IMR-90 (cell line): Measurements from ENCODE around the gene SYNPO. TPM values are rescaled to one million over a fixed set of nuclear protein-coding genes. Genes with fewer than 3 reads are reported as not detected.

Experiments used
- ATAC-seq: fragments of 200-7000 bp; cut with Tn5 transposase; 2 replicates; pipeline ENCODE4 v1.9.1; 2020; ENCODE audit warnings: low read depth, mild to moderate bottlenecking, moderate library complexity
- BruUV-seq: library from RNA; stranded (reverse); fragments of 400-500 nt; replicated peaks from 2 replicates; lab custom pipeline; 2021; lab: Mats Ljungman, UMichigan
- CTCF ChIA-PET: fragments of 300-600 bp; formaldehyde crosslinking; extraction: SDS; loops from one replicate; lab custom pipeline; 2021; ENCODE audit warnings: antibody characterized with exemption; lab: Yijun Ruan, JAX
- POLR2A ChIA-PET: fragments of 300-600 bp; sonication (Branson Sonifier 250); formaldehyde crosslinking; loops from one replicate; lab custom pipeline; 2022; ENCODE audit warnings: antibody characterized with exemption; ENCODE audit not compliant: unreplicated experiment; lab: Charles Lee
- DNase-seq: peaks from one replicate; pipeline ENCODE4 v3.0.0; 2013
- H2AFZ ChIP-seq: replicated peaks from 2 replicates; pipeline ENCODE3; 2013; ENCODE audit warnings: low read length, mild to moderate bottlenecking; ENCODE audit not compliant: poor library complexity
- H2AK5ac ChIP-seq: 2 replicates; pipeline ENCODE4 v1.6.1; 2013; ENCODE audit warnings: low read depth, low read length, inconsistent platforms
- H2AK9ac ChIP-seq: replicated peaks from 2 replicates; pipeline ENCODE3; 2013; ENCODE audit warnings: mild to moderate bottlenecking, low read depth, low read length, moderate library complexity; ENCODE audit not compliant: poor library complexity
- H2BK120ac ChIP-seq: 2 replicates; pipeline ENCODE4 v1.6.1; 2013; ENCODE audit warnings: low read depth, low read length, inconsistent platforms
- H2BK15ac ChIP-seq: 3 replicates; pipeline ENCODE4 v1.6.1; 2013; ENCODE audit warnings: low read depth, low read length, inconsistent platforms
- H2BK20ac ChIP-seq: 2 replicates; pipeline ENCODE4 v1.6.1; 2013; ENCODE audit warnings: low read depth, mild to moderate bottlenecking, inconsistent platforms, low read length, moderate library complexity
- H2BK5ac ChIP-seq: 2 replicates; pipeline ENCODE4 v1.6.1; 2013; ENCODE audit warnings: mild to moderate bottlenecking, low read depth, low read length, inconsistent platforms; ENCODE audit not compliant: poor library complexity, severe bottlenecking
- H3K14ac ChIP-seq: replicated peaks from 2 replicates; pipeline ENCODE4 v1.6.1; 2013; ENCODE audit warnings: low read depth, low read length, inconsistent platforms
- H3K18ac ChIP-seq: 2 replicates; pipeline ENCODE4 v1.6.1; 2013; ENCODE audit warnings: low read depth, low read length, control low read depth
- H3K23ac ChIP-seq: 2 replicates; pipeline ENCODE4 v1.6.1; 2013; ENCODE audit warnings: low read depth, low read length, inconsistent platforms
- H3K27ac ChIP-seq: 2 replicates; pipeline ENCODE4 v1.5.1; 2013; ENCODE audit warnings: mild to moderate bottlenecking, control low read depth, low read length; ENCODE audit not compliant: insufficient read depth
- H3K27me3 ChIP-seq: 2 replicates; pipeline ENCODE4 v1.6.1; 2013; ENCODE audit warnings: low read length; ENCODE audit not compliant: control insufficient read depth, insufficient read depth
- H3K36me3 ChIP-seq: 2 replicates; pipeline ENCODE4 v1.6.1; 2013; ENCODE audit warnings: low read length, mixed read lengths; ENCODE audit not compliant: control insufficient read depth, insufficient read depth
- H3K4ac ChIP-seq: 2 replicates; pipeline ENCODE4 v1.6.1; 2013; ENCODE audit warnings: low read depth, low read length, inconsistent platforms
- H3K4me1 ChIP-seq: 2 replicates; pipeline ENCODE4 v1.6.1; 2013; ENCODE audit warnings: low read length, mixed read lengths; ENCODE audit not compliant: control insufficient read depth, insufficient read depth
- H3K4me2 ChIP-seq: 2 replicates; pipeline ENCODE4 v1.6.1; 2013; ENCODE audit warnings: low read depth, mild to moderate bottlenecking, control low read depth, low read length, moderate library complexity
- H3K4me3 ChIP-seq: 2 replicates; pipeline ENCODE4 v1.5.1; 2013; ENCODE audit warnings: low read depth, mild to moderate bottlenecking, control low read depth, low read length, moderate library complexity; ENCODE audit not compliant: insufficient read depth
- H3K56ac ChIP-seq: 2 replicates; pipeline ENCODE4 v1.6.1; 2013; ENCODE audit warnings: low read length, inconsistent platforms; ENCODE audit not compliant: insufficient read depth; ENCODE audit errors: extremely low read depth
- H3K79me1 ChIP-seq, 2 experiments: 2 replicates each; pipeline ENCODE4 v1.6.1; 2013; ENCODE audit warnings: low read length in 2 of 2, inconsistent platforms in 1 of 2, low read depth in 1 of 2
- H3K9ac ChIP-seq: 2 replicates; pipeline ENCODE4 v1.6.1; 2013; ENCODE audit warnings: low read depth, low read length, control low read depth
- H3K9me1 ChIP-seq: 2 replicates; pipeline ENCODE4 v1.6.1; 2013; ENCODE audit warnings: low read length, inconsistent platforms; ENCODE audit not compliant: insufficient read depth
- H3K9me3 ChIP-seq: 2 replicates; pipeline ENCODE4 v1.6.1; 2013; ENCODE audit warnings: low read length; ENCODE audit not compliant: control insufficient read depth, insufficient read depth
- H4K20me1 ChIP-seq: 2 replicates; pipeline ENCODE4 v1.6.1; 2013; ENCODE audit warnings: low read length, inconsistent platforms; ENCODE audit not compliant: insufficient read depth
- H4K5ac ChIP-seq: 2 replicates; pipeline ENCODE4 v1.6.1; 2013; ENCODE audit warnings: mild to moderate bottlenecking, low read depth, low read length, control low read depth
- H4K8ac ChIP-seq, 2 experiments: 2 replicates each; pipeline ENCODE4 v1.6.1; 2013; ENCODE audit warnings: low read depth in 2 of 2, low read length in 2 of 2, control low read depth in 1 of 2, inconsistent platforms in 1 of 2
- H4K91ac ChIP-seq: 2 replicates; pipeline ENCODE4 v1.6.1; 2013; ENCODE audit warnings: low read depth, low read length, inconsistent platforms; ENCODE audit not compliant: insufficient read depth
- CEBPB ChIP-seq: IDR thresholded peaks from 2 replicates; pipeline ENCODE4 v1.6.1; 2012; ENCODE audit warnings: low read depth, low read length, improper control_type of control experiment
- NFE2L2 ChIP-seq: fragments of 150-350 bp; IDR thresholded peaks from 2 replicates; pipeline ENCODE4 v1.6.1; 2016; ENCODE audit warnings: low read depth, mild to moderate bottlenecking, low read length
- WGBS, 2 experiments: methylation state at CpG; one replicate each; pipeline versions ENCODE4 v1.1.5 to v1.1.7; 2013; ENCODE audit warnings: missing lambda C conversion rate in 2 of 2; ENCODE audit not compliant: insufficient read length in 1 of 2; ENCODE audit errors: extremely low coverage in 2 of 2; 5-methylcytosine and 5-hydroxymethylcytosine counted together
- dilution Hi-C: fragments of 300-500 bp; cut with HindIII; formaldehyde crosslinking; loops from one replicate; pipeline ENCODE4 v1.14.3; 2018; ENCODE audit warnings: low sequenced_read_pairs; ENCODE audit not compliant: unreplicated experiment
- in situ Hi-C: fragments of 300-500 bp; cut with MboI; formaldehyde crosslinking; loops from 3 replicates; pipeline ENCODE4 v1.14.3; 2019; ENCODE audit warnings: low sequenced_read_pairs, inconsistent platforms, mixed read lengths
- intact Hi-C: fragments of 100-400 bp; cut with micrococcal nuclease; formaldehyde crosslinking; loops from 2 replicates; pipeline ENCODE4 v1.10.0; 2022
- polyA plus RNA-seq, 3 experiments: library from polyadenylated mRNA; depleted of rRNA; stranded (reverse); fragments of >200 nt; gene quantifications; 2 replicates each; pipeline ENCODE4 v1.2.3, GENCODE V29; 2012; ENCODE audit warnings: low replicate concordance in 1 of 3
- total RNA-seq: library from RNA; depleted of rRNA; stranded (reverse); fragments of >200 nt; gene quantifications from 2 replicates; pipeline ENCODE4 v1.2.3, GENCODE V29; 2012

The SYNPO gene
- total and polyA plus RNA-seq, 2 of the 4 experiments (the other 2 are of a cell fraction): 3.0 to 24.8 TPM

GRCh38 chr5:150638053-150638444, 2.4 kb upstream of the SYNPO start:
- intact Hi-C loops: no loop called here
- no peak overlapping the region; the same call in 1 of the 2 replicates for H3K9ac ChIP-seq
- peaks cover 50% of the 10 kb centered on the region for H3K4me1 ChIP-seq
- H4K5ac ChIP-seq: peak overlapping the region; percentile 21
- H3K9me1 ChIP-seq: peaks cover 25% of the 10 kb centered on the region
- dilution Hi-C loops: no loop called here
- peak overlapping the region; percentile 82 for H3K4me2 ChIP-seq
- H2BK120ac ChIP-seq: peak overlapping the region; percentile 96
- in situ Hi-C loops: no loop called here
- H3K36me3 ChIP-seq: no peaks in the 10 kb centered on the region; the same call in 1 of the 2 replicates
- no peaks in the 10 kb centered on the region for H3K9me3 ChIP-seq
- H2BK20ac ChIP-seq: peak overlapping the region; percentile 83
- ATAC-seq (no peak), DNase-seq (no peak)
- no peak overlapping the region for H3K4me3 ChIP-seq
- ChIA-PET CTCF (interaction anchor here (1.4 kb wide), 1 partner anchor 78 kb away, joined by 3 read pairs; no protein-coding TSS in a partner anchor), POLR2A (no interaction called here)
- no peak overlapping the region for H2AK9ac ChIP-seq
- H3K18ac ChIP-seq: peak overlapping the region; percentile 44; the same call in 1 of the 2 replicates
- peaks cover 7 to 23% of the 10 kb centered on the region in 2 experiments for H3K79me1 ChIP-seq
- H3K56ac ChIP-seq: peak overlapping the region; percentile 20
- peaks cover 8% of the 10 kb centered on the region for H4K20me1 ChIP-seq
- H4K8ac ChIP-seq: peak overlapping the region; percentile 44 to 73; a peak in 3 of 4 replicates
- H3K27me3 ChIP-seq: no peaks in the 10 kb centered on the region
- peak overlapping the region; percentile 93 for H2AK5ac ChIP-seq
- H3K14ac ChIP-seq: peak overlapping the region; percentile 73
- WGBS, 2 experiments: no CpG with 5 or more reads among the region's 1 CpG
- TF ChIP-seq NFE2L2: no peak
- TF ChIP-seq CEBPB: peak; percentile 34; the same call in 1 of the 2 replicates
- peak overlapping the region; percentile 82 for H2BK15ac ChIP-seq
- no peak overlapping the region for H2AFZ ChIP-seq
- BruUV-seq: no TSS peak
- peak overlapping the region; percentile 90 for H3K4ac ChIP-seq
- H4K91ac ChIP-seq: peak overlapping the region; percentile 86
- peak overlapping the region; percentile 46; the same call in 1 of the 2 replicates for H3K23ac ChIP-seq
- peak overlapping the region; percentile 88 for H3K27ac ChIP-seq
- H2BK5ac ChIP-seq: peak overlapping the region; percentile 77
